Inferior parietal cortex (tissue), 1 donor: ENCODE data around the gene TRIM64.
"Not testable (repeated sequence)": the region's sequence is repeated elsewhere in the genome, so short reads cannot be mapped to it uniquely, and the experiment has no call there.

Source experiments
- DNase-seq: peaks from one replicate; pipeline ENCODE4 v3.0.0-alpha.2; 2016; ENCODE audit errors: extremely low spot score

TRIM64 gene, protein sequence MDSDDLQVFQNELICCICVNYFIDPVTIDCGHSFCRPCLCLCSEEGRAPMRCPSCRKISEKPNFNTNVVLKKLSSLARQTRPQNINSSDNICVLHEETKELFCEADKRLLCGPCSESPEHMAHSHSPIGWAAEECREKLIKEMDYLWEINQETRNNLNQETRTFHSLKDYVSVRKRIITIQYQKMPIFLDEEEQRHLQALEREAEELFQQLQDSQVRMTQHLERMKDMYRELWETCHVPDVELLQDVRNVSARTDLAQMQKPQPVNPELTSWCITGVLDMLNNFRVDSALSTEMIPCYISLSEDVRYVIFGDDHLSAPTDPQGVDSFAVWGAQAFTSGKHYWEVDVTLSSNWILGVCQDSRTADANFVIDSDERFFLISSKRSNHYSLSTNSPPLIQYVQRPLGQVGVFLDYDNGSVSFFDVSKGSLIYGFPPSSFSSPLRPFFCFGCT

DNA sequence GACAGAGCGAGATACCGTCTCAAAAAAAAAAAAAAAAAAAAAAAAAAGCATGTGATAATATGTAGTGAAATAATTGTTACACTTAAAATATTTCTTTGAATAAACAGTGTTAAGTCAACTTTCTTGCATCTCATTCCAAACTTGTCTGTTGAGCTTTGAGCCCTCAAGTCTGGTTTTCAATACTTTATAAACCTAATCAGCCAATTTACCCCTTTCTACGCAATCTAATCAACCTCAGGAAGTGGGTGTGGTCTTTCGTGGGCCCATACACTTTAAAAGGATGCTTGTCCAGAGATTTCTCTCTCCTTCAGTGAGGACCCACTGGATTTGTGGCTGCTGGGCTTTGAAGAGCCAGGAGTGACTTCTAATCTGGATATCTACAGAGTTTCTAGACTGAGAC, at the start of gene TRIM64:
TSS of gene TRIM64 (plus strand) at position 301 of the 400 bp plus-strand sequence. CDS start 2,467 bp downstream, outside the sequence.
- not testable (repeated sequence) for DNase-seq

DNA sequence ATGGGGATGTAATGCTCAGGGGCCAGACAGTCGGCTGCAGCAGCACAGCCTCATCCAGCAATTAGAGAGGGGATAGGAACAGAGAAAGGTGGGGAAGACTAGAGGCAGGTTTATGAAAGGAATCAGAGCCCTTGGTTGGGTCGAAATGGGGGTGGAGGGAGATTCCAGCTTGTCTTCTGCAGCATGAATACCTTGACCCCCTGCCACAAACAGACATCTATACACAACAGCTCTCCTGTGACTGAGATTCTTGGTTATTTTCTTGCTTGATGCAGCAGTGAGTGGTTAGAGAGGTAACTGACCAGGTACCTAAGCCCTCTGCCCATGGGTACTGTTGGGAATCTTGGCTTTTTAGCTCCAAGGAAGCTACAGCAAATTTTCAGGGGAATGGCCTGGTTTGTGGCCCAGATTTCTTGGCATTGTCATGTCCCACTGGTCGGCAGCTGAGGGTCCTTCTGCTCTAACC, 43.6 kb upstream of the TRIM64 start, which contains the start of gene TRIM49D1:
TSS of gene TRIM49D1 (minus strand) at position 51 of the 466 bp plus-strand sequence. CDS start 4,535 bp downstream, outside the sequence.
- DNase-seq: no peak

DNA sequence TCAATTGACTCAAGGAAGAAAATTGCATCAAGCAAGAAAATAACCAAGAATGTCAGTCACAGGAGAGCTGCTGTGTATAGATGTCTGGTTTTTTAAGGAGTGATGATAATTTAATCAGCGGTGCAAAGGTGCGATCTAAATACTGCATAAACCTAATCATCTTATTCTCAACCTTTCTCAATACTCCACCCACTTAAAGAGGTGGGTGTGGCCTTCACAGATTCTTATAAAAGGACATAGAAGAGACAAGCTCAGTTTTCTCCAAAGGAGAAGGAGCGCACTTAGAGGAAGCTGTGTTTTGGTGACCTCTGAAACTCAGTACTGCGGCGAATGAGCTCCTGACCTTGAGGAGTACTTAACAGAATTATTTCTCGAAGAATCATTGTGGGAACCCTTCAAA, 42.1 kb upstream of the TRIM64 start, which contains the start of gene TRIM49D2:
TSS of gene TRIM49D2 (plus strand) at position 301 of the 400 bp plus-strand sequence. CDS start 2,698 bp downstream, outside the sequence.
- DNase-seq: not testable (repeated sequence)

DNA sequence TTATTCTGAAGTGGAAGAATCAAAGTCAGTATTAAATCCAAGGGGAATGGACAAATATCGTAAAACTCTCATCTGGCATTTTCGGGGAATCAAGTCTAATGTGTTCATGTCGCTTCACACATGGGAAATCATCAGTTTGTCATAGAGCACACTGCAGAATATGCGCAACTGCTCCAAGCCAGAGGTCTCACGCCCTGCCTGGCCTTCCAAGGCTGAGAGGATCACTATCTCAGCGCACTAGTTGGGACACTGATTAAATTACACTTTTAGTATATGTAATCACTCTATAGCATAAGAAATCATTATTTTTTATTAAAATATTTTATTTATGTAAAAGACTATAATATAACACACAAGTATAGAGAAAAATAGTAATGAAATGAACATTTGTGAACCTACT, 5.0 kb upstream of the TRIM64 start:
- peak; percentile 0 for DNase-seq
